HG02588 (cell line): ENCODE data around the gene RFX1.
"Not testable (repeated sequence)": the region's sequence is repeated elsewhere in the genome, so short reads cannot be mapped to it uniquely, and the experiment has no call there.

ENCODE experiments used
- ATAC-seq: cut with Tn5 transposase; IDR thresholded peaks from one replicate; pipeline ENCODE4 v1.9.1; 2021; ENCODE audit warnings: mild to moderate bottlenecking, moderate library complexity; ENCODE audit not compliant: unreplicated experiment

Gene RFX1

GRCh38 chr19:13938301-13939064, 67.6 kb downstream of the RFX1 start, which contains the start of gene PODNL1:
PODNL1 (minus strand) TSS chr19:13938417; CDS start chr19:13938181, 236 bp downstream.
- no peak for ATAC-seq

DNA sequence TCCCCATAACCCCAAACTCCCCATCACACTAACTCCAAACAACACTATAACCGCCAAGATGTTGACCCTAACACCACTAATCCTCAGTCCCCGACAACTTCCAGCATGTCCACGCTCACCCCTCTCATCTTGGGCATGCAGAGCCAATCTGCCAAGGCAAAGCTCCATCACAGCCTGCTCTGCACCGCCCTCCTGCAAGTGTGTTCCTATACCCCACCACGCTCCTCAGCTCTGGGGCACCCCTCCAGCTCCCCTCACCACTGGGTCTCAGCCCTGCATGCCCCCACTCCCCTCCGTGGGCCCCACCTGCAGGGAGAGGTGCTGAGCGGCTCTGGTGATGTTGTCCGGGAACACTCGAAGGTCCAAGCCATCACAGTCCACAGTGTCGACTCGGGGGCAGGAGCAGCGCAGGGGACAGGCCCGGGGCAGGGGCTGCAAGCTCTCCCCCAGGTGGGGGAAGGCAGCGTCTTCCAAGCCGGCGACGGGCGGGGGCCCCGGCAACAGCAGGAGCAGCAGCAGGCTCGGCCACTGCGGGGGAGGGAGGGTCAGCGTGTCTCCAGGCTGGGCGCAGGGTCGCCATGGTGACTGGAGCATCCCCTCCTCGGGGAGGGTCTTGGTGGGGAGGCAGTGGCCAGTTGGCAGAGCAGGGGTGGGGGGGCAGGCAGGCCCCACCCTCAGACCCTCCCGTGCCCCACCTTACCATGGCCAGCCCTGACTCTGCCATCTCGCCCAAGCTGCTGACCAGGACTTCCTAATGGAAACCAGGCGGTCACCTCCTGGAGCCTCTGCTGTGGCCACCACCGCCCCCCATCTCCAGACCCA, 68.4 kb downstream of the RFX1 start:
- no peak for ATAC-seq

- no peak for ATAC-seq
Observed at GRCh38 chr19:13935765-13936510, 70.2 kb downstream of the RFX1 start.

GRCh38 chr19:13934785-13935109, 71.4 kb downstream of the RFX1 start:
- ATAC-seq: no peak

DNA sequence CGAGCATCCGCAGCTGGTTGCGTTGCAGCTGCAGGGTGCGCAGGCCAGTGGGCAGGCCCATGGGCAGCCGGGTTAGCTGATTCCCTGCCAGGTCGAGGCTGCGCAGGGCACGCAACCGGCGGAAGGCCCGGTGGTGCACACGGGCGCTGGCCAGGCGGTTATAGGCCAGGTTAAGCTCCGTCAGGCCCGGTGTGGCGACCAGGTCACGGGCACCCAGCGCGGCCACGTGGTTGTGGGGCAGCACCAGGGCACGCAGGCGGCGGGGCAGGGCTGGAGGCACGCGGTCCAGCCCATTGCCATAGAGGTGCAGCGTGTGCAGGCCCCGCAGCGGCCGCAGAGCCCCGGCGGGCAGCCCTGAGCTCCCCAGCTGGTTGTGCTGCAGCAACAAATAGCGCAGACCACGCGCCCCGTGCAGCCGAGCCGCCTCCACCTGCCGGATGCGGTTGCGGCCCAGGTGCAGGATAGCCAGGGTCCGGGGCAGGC, 73.2 kb downstream of the RFX1 start:
- no peak for ATAC-seq

DNA sequence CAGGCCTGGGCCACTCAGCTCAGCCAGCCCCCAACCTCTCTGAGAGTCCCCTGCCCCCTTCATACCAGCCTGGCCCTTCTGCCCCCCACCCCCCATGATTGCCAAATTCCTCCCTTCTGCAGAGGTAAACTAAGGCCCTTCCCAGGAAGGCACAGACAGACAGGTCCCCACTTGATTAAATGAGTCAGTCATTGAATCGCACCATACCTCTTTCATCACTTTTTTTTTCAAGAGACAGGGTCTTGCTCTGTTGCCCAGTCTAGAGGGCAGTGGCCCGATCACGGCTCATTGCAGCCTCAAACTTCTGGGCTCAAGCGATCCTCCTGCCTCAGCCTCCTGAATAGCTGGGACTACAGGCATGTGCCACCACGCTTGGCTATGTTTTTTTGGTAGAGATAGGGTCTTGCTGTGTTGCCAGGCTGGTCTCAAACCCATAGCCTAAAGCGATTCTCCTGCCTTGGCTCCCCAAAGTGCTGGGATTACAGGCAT, 73.9 kb downstream of the RFX1 start:
- ATAC-seq: no peak

- no peak for ATAC-seq
Observed at GRCh38 chr19:13931391-13932148, 74.5 kb downstream of the RFX1 start.

GRCh38 chr19:13930402-13930801, 75.7 kb downstream of the RFX1 start:
- ATAC-seq: no peak

GRCh38 chr19:13929956-13930355, 76.2 kb downstream of the RFX1 start:
- no peak for ATAC-seq

DNA sequence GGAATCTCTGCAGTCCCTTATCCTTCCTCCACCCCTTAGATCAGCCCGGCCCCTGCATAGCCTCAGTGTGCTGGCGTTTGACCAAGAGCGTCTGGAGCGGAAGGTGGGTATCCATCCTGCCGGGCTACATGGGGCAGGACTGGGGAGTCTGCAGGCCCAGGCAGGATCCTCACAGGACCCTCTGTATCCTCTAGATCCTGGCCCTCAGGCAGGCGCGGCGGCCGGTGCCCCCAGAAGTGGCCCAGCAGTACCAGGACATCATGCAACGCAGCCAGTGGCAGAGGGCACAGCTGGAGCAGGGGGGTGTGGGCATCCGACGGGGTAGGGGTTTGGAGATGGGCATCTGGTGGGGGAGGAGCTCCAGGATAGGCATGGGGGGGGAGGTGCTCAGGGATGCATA, 76.8 kb downstream of the RFX1 start:
- no peak for ATAC-seq

DNA sequence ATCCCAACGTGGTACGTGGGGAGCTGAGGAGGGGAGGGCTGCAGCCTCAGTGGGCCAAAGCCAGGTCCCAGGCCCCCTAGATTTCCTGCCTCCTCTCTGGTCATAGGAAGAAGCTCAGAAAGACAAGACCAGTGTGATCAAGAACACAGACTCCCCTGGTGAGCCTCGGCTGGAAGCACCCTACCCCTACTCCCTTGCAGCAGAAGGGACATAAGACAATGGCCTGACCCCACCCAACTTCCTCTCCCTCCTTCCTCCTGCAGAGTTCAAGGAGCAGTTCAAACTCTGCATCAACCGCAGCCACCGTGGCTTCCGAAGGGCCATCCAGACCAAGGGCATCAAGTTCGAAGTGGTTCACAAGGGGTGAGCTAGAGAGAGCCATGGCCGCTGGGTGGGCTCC, 79.4 kb downstream of the RFX1 start:
- no peak for ATAC-seq

DNA sequence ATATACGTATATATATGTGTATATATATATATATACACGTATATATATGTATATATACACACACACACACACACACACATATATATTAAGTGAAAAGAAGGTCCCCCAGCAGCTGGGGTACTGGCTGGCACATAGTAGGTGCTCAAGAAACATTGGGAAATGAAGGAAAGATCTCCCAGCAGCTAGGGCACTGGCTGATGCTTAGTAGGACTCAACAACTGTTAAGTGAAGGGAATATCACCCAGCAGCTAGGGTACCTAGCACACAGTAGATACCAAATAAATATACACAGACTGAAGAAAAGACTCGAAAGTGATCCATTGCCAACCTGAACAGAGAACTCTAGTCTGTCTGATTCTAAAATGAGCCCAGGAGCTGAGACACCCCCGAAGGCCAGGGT, 80.1 kb downstream of the RFX1 start:
- no peak for ATAC-seq

GRCh38 chr19:13923194-13923987, 82.7 kb downstream of the RFX1 start:
- ATAC-seq: no peak

DNA sequence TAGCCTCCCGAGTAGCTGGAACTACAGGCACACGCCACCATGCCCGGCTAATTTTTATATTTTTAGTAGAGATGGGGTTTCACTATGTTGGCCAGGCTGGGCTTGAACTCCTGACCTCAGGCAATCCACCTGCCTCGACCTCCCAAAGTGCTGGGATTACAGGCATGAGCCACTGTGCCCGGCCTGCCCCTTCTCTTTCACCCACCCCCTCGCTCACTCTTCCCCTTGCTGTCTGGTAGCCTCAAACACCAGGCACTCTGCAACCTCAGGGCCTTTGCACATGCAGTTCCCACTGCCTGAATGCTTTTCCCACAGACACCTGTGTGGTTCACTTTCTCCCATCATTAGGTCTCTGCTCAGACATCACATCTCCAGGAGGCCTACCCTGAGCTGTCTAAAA, 84.0 kb downstream of the RFX1 start:
- not testable (repeated sequence) for ATAC-seq

DNA sequence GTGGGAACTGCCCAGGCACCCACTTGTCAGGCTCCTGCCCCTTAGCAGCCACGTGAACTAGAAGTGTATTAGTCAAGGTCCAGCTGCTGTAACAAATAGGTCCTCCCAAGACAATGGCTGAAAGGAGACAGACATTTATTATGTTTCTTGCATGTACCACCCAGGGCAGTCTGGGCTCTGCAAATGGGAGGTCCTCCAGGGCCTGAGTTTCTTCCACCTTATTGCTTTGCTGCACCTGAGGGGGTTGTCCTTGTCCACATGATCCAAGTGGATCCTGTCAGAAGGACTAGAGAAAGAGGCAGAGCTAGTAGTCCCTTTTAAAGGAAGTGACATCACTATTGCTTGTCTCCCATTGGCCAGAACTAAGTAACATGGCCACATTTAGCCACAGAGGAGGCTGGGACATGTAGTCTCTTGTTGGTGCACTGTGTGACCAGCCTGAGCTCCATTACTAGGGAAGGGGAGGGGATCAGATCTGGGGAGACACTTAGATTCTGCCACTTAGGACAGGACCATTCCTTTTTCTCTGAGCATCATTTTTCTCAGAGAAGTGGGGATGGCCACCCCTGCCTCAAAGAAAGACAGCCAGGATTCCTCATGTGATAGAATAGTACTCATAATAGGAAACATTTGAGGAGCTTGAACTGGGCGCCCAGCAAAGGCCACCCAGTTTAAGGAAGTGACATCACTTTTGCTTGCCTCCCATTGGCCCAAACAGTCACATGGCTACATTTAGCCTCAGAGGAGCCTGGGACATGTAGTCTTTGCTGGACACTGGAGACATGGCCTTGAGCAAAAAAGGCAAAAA, 85.0 kb downstream of the RFX1 start:
- ATAC-seq: no peak

- ATAC-seq: no peak
Observed at GRCh38 chr19:13920524-13920923, 85.6 kb downstream of the RFX1 start.

- ATAC-seq: no peak
Observed at GRCh38 chr19:13918726-13919411, 87.3 kb downstream of the RFX1 start.

GRCh38 chr19:13917888-13918406, 88.2 kb downstream of the RFX1 start:
- ATAC-seq: no peak
